Measurements from ENCODE around the gene THOC6.

DNA sequence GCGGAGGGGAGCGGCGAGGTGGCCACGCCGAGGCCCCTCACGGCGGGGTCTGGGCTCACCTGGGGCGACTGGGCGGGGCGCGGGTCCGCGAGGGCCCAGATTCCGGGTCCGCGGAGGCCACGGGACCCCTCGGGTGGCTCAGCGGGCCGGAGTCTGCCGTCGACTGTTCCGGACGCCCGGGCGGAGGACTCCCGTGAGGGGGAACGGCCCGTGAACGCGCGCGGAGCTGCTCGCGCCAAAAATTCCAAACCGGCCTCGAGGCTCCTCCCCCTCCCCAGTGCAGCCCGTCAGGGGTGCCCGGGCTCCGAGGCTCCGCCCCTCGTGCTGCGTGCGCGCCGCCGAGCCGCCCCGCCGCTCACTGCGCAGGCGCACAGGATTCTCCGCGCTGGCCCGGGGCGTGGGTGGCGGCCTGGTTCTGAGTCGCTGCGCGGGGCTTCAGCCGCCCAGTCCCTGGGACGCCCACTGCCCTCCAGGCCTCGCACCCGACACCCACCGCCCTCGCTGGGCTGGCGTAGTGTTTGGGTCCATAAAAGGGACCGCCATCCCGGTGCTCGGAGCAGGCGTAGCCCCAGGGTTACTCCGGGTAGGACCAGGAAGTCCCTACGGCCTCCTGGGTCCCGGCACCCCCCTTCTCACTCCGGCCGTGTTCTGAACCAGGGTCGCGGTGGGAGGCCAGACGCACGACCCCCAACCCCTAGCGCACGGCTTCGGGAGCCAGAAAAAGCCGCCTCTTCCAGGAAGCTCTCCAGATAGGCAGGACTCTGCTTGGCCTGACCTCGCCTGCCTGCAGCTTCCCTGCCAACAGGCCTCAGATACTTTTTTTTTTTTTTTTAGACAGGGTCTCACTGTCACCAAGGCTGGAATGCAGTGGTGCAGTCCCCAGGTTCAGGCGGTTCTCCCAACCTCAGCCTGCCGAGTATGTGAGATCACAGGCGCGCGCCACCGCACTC lies 43.3 kb upstream of the THOC6 start, which contains the start of gene PKMYT1:
- TF ChIP-seq POLR2A (IDR thresholded peaks at IDR 0.05) = peak; percentile 95 to 97 (median 95)
- TF ChIP-seq, protein P1, sequence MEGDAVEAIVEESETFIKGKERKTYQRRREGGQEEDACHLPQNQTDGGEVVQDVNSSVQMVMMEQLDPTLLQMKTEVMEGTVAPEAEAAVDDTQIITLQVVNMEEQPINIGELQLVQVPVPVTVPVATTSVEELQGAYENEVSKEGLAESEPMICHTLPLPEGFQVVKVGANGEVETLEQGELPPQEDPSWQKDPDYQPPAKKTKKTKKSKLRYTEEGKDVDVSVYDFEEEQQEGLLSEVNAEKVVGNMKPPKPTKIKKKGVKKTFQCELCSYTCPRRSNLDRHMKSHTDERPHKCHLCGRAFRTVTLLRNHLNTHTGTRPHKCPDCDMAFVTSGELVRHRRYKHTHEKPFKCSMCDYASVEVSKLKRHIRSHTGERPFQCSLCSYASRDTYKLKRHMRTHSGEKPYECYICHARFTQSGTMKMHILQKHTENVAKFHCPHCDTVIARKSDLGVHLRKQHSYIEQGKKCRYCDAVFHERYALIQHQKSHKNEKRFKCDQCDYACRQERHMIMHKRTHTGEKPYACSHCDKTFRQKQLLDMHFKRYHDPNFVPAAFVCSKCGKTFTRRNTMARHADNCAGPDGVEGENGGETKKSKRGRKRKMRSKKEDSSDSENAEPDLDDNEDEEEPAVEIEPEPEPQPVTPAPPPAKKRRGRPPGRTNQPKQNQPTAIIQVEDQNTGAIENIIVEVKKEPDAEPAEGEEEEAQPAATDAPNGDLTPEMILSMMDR (IDR thresholded peaks at IDR 0.05) = no peak

Data from body of pancreas (tissue), 4 donors.